ENCODE results near the gene NKD2. TPM values are rescaled to one million over a fixed set of nuclear protein-coding genes. Genes with fewer than 3 reads are reported as not detected.

The NKD2 gene
- total RNA-seq, 1 donor from 2014 or later: 0.13 TPM

- no peak for DNase-seq (ENCODE audit: low read depth, low spot score)
These were observed 21.5 kb downstream of the NKD2 start for GRCh38 chr5:1029945-1030625.

GRCh38 chr5:1030801-1031271 lies 22.2 kb downstream of the NKD2 start:
- DNase-seq (ENCODE audit: low read depth, low spot score): no peak

DNA sequence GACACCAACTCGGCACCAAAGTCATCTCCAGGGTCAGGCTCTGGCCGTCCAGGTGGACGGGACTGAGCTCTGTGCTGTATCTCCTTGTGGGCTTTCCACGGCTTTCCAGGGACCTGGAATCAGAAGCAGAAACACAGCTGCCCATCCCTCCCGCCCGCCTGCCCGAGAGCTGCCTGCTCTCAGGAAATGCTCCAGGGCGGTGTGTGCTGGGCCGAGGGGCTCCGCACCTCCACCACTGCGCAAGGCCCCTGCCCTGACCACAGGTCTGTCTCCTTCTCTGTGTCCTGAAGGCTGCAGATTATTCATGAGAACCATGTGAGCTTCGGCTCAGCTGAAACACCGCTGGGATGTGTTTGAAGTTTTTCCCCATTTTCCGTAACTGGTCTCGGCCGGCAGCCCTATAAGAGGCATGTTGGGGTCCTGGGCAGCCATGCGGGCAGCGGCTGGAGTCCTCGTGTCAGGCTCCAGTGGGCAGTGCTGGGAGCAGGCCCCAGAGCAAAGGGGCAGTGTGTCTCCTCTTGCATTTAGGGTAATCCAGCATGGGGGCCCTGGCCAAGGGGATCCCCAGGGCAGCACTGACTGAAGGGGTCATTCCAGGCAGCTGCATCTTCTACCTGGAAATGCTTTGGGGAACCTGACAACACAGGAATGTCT lies 22.8 kb downstream of the NKD2 start:
- DNase-seq (ENCODE audit: low read depth, low spot score): no peak

GRCh38 chr5:1032011-1032410 lies 23.4 kb downstream of the NKD2 start:
- no peak for DNase-seq (ENCODE audit: low read depth, low spot score)

GRCh38 chr5:1032551-1033027 lies 24.0 kb downstream of the NKD2 start:
- no peak for DNase-seq (ENCODE audit: low read depth, low spot score)

GRCh38 chr5:1033178-1033577 lies 24.6 kb downstream of the NKD2 start:
- DNase-seq (ENCODE audit: low read depth, low spot score): no peak

DNA sequence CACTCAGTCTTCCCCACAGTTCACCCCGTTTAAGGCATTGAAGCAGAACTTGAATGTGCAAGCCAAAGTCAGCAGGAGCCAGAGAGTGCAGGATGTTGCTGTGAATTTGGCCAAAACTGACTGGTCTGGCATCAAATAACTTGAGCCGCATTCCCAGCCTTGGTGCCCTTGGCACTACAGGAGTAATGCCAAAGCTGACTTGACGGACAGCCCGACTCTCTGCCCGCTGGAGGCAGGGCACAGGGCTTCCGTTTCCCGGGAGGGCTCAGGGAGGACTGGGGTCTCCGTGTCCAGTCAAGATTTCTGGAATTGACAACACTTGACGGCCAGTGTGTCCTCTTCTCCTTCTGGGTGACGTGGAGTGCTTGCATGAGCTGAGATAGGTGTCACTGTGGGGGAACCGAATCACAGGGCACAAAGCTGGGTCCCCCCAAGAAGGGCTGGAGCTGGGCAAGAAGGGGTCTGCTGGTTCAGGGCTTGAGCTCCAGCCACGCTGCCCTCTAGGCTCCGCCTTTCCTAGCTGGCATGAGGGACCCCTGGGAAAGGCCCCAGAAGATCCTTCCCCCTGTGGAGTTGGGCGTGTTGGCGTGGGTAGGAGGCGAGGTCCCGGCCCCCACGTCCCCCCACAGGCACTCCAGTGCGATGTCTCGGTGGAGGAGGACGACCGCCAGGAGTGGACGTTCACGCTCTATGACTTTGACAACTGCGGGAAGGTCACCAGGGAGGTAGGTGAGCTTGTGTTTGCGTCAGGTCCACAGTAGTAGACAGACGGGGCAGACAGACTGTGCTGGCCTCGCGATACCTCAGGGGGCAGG lies 25.2 kb downstream of the NKD2 start:
- no peak for DNase-seq (ENCODE audit: low read depth, low spot score)

DNA sequence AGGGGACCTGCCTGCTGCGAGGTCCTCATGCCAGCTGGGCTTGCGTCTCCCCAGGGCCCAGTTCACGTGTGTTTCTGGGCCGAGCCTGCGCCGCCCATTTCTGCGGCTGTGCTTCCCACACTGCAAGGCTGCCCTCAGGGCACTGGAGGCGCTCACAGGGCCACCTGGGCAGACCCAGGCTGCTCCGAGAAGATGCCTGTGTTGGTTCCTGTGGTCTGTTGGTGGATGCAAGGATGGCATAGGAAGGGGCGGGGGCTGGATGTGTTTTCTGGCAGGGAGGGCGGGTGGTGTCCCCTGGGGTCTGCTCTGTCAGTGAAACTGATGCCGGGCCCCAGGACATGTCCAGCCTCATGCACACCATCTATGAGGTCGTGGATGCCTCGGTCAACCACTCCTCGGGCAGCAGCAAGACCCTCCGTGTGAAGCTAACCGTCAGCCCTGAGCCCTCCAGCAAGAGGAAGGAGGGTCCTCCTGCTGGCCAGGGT lies 25.9 kb downstream of the NKD2 start:
- DNase-seq (ENCODE audit: low read depth, low spot score): no peak

GRCh38 chr5:1034986-1035385 lies 26.4 kb downstream of the NKD2 start:
- no peak for DNase-seq (ENCODE audit: low read depth, low spot score)

- no peak for DNase-seq (ENCODE audit: low read depth, low spot score)
These were observed 27.1 kb downstream of the NKD2 start for GRCh38 chr5:1035421-1036405.

- DNase-seq (ENCODE audit: low read depth, low spot score): no peak
These were observed 28.0 kb downstream of the NKD2 start for GRCh38 chr5:1036504-1037122.

- no peak for DNase-seq (ENCODE audit: low read depth, low spot score)
These were observed 28.6 kb downstream of the NKD2 start for GRCh38 chr5:1037123-1037670.

DNA sequence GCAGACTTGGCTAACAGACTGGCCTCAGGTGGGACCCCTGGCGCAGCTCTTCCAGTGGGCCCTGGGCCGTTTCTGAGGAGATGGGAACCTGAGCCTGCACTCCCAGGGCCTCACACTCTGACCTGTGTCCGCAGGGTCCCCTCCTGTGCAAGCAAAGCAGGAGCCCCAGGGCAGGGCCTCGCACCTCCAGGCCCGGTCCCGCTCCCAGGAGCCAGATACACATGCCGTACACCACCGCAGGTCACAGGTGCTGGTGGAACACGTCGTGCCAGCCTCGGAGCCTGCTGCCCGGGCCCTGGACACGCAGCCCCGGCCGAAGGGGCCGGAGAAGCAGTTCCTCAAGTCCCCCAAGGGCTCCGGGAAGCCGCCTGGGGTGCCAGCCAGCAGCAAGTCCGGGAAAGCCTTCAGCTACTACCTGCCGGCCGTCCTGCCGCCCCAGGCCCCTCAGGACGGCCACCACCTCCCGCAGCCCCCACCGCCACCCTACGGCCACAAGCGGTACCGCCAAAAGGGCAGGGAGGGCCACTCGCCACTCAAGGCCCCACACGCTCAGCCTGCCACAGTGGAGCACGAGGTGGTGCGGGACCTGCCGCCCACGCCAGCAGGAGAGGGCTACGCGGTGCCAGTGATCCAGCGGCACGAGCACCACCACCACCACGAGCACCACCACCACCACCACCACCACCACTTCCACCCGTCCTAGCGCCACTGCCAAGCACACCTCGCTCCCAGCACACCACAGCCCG lies 29.2 kb downstream of the NKD2 start:
- no peak for DNase-seq (ENCODE audit: low read depth, low spot score)

GRCh38 chr5:1038417-1039209 lies 30.0 kb downstream of the NKD2 start:
- DNase-seq (ENCODE audit: low read depth, low spot score): no peak

DNA sequence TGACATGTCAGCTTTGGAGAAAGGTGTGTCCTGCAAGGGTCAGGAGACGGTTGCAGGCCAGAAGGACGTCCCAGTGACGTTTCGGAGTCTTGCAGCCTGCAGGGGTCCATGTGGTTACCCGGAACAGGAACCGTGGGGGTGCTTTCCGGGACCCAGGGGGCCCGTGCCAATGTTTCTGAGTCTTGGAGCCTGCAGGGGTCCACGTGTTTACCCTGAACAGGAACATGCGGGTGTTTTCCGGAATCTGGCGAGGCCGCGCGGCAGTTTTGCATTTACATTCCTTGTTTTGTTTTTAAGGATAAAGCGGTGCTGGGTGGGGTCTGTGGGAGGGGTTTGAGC lies 30.6 kb downstream of the NKD2 start:
- no peak for DNase-seq (ENCODE audit: low read depth, low spot score)

GRCh38 chr5:1039706-1040260 lies 31.2 kb downstream of the NKD2 start:
- DNase-seq (ENCODE audit: low read depth, low spot score): no peak

DNA sequence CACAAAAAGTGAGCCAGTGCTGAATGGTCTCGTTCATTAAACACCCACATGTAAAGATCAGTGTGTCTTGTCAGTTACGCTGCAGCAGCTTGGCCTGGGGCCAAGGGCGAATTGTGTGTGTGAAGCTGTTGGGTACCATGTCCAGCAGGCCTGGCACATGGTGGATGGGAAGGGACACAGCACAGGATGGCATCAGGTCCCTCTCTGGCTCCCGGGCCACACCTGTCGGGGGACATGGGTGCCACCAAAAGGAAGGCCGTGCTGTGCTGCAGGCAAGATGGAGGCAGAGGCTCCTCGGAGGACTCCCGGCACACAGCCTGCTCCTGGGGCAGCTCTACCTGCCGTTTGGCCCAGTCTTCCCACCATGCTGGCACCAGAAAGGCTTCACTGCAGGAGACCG lies 32.0 kb downstream of the NKD2 start:
- no peak for DNase-seq (ENCODE audit: low read depth, low spot score)
